OCI-LY3 (cell line): ENCODE data around the gene AFAP1.

Experiments used
- H2AFZ ChIP-seq: fragments of 200-600, 300-600 bp; shearing (Covaris generic); 2 replicates; pipeline ENCODE4 v1.6.0; 2014; ENCODE audit warnings: antibody characterized with exemption, low read depth, low read length
- H3K27ac ChIP-seq: fragments of 200-600, 300-600 bp; sonication (generic); 2 replicates; pipeline ENCODE4 v1.5.1; 2014; ENCODE audit warnings: mild to moderate bottlenecking, low read length, moderate library complexity, mixed read lengths
- H3K27me3 ChIP-seq: fragments of 200-600, 300-600 bp; sonication (generic); 2 replicates; pipeline ENCODE4 v1.6.1; 2014; ENCODE audit warnings: low read depth, low read length, mixed read lengths
- H3K36me3 ChIP-seq: fragments of 200-600, 300-600 bp; sonication (generic); replicated peaks from 2 replicates; pipeline ENCODE3; 2014; ENCODE audit warnings: low read depth, low read length, mixed read lengths
- H3K4me1 ChIP-seq: fragments of 300-600, 200-600 bp; sonication (generic); 2 replicates; pipeline ENCODE4 v1.6.1; 2014; ENCODE audit warnings: low read length, mixed read lengths
- H3K4me2 ChIP-seq: fragments of 200-600, 300-600 bp; sonication (generic); 2 replicates; pipeline ENCODE4 v1.6.1; 2014; ENCODE audit warnings: low read length, mixed read lengths
- H3K4me3 ChIP-seq: fragments of 300-600, 200-600 bp; sonication (generic); 2 replicates; pipeline ENCODE4 v1.5.1; 2014; ENCODE audit warnings: antibody characterized with exemption, mild to moderate bottlenecking, low read length, moderate library complexity
- H3K79me2 ChIP-seq: fragments of 300-600, 200-600 bp; shearing (Covaris generic); 2 replicates; pipeline ENCODE4 v1.6.1; 2014; ENCODE audit warnings: mild to moderate bottlenecking, low read length, mixed read lengths
- H3K9ac ChIP-seq: fragments of 300-600, 200-600 bp; shearing (Covaris generic); 2 replicates; pipeline ENCODE4 v1.6.0; 2014; ENCODE audit warnings: mild to moderate bottlenecking, low read length, moderate library complexity
- H3K9me3 ChIP-seq: fragments of 200-600, 300-600 bp; shearing (Covaris generic); 2 replicates; pipeline ENCODE4 v1.6.1; 2014; ENCODE audit warnings: low read length, mixed read lengths; ENCODE audit not compliant: insufficient read depth
- H4K20me1 ChIP-seq: fragments of 200-600, 300-600 bp; sonication (generic); 2 replicates; pipeline ENCODE4 v1.6.1; 2016; ENCODE audit warnings: low read length, mixed read lengths; ENCODE audit not compliant: insufficient read depth
- CTCF ChIP-seq: fragments of 200-600, 300-600 bp; sonication (generic); IDR thresholded peaks from 2 replicates; pipeline ENCODE4 v1.5.1; 2014; ENCODE audit warnings: antibody characterized with exemption, low read length, low read depth
- EZH2phosphoT487 ChIP-seq: fragments of 200-600 bp; shearing (Covaris generic); IDR thresholded peaks from 2 replicates; pipeline ENCODE4 v1.6.1; 2018; ENCODE audit warnings: antibody characterized with exemption, mixed run types, low read depth

Gene AFAP1

GRCh38 chr4:7902101-7902553 lies 37.5 kb downstream of the AFAP1 start:
- H2AFZ ChIP-seq: no peak overlapping the region
- H3K36me3 ChIP-seq: no peaks in the 10 kb centered on the region
- no peak for TF ChIP-seq CTCF
- no peak for TF ChIP-seq EZH2phosphoT487
- H3K4me3 ChIP-seq: no peak overlapping the region
- H3K27me3 ChIP-seq: peaks cover 26% of the 10 kb centered on the region
- no peak overlapping the region for H3K27ac ChIP-seq
- no peak overlapping the region for H3K4me2 ChIP-seq
- H3K79me2 ChIP-seq: no peaks in the 10 kb centered on the region
- H3K9ac ChIP-seq: no peak overlapping the region
- no peaks in the 10 kb centered on the region for H3K9me3 ChIP-seq
- no peaks in the 10 kb centered on the region for H4K20me1 ChIP-seq
- no peaks in the 10 kb centered on the region for H3K4me1 ChIP-seq

GRCh38 chr4:7901311-7901885 lies 38.3 kb downstream of the AFAP1 start:
- H3K27ac ChIP-seq: no peak overlapping the region
- H2AFZ ChIP-seq: no peak overlapping the region
- H3K4me2 ChIP-seq: no peak overlapping the region
- no peak for TF ChIP-seq EZH2phosphoT487
- no peak for TF ChIP-seq CTCF
- peaks cover 24% of the 10 kb centered on the region for H3K27me3 ChIP-seq
- H3K36me3 ChIP-seq: no peaks in the 10 kb centered on the region
- no peaks in the 10 kb centered on the region for H4K20me1 ChIP-seq
- no peaks in the 10 kb centered on the region for H3K4me1 ChIP-seq
- no peak overlapping the region for H3K9ac ChIP-seq
- no peak overlapping the region for H3K4me3 ChIP-seq
- H3K9me3 ChIP-seq: no peaks in the 10 kb centered on the region
- H3K79me2 ChIP-seq: no peaks in the 10 kb centered on the region

- no peaks in the 10 kb centered on the region for H3K9me3 ChIP-seq
- no peaks in the 10 kb centered on the region for H4K20me1 ChIP-seq
- H2AFZ ChIP-seq: no peak overlapping the region
- H3K36me3 ChIP-seq: no peaks in the 10 kb centered on the region
- no peak overlapping the region for H3K4me2 ChIP-seq
- no peak overlapping the region for H3K9ac ChIP-seq
- no peak for TF ChIP-seq CTCF
- no peak for TF ChIP-seq EZH2phosphoT487
- peaks cover 24% of the 10 kb centered on the region for H3K27me3 ChIP-seq
- no peak overlapping the region for H3K27ac ChIP-seq
- no peaks in the 10 kb centered on the region for H3K79me2 ChIP-seq
- H3K4me3 ChIP-seq: no peak overlapping the region
- no peaks in the 10 kb centered on the region for H3K4me1 ChIP-seq
These were observed 39.2 kb downstream of the AFAP1 start for GRCh38 chr4:7900334-7900909.

- Histone ChIP-seq H3K4me2 (no peak overlapping the region), H2AFZ (no peak overlapping the region)
These were observed 40.3 kb downstream of the AFAP1 start for GRCh38 chr4:7899184-7899869.

More at GRCh38 chr4:7899184-7899869, 40.3 kb downstream of the AFAP1 start:
- no peaks in the 10 kb centered on the region for H4K20me1 ChIP-seq
- no peaks in the 10 kb centered on the region for H3K79me2 ChIP-seq
- H3K4me1 ChIP-seq: no peaks in the 10 kb centered on the region
- TF ChIP-seq EZH2phosphoT487: no peak
- TF ChIP-seq CTCF: no peak
- no peaks in the 10 kb centered on the region for H3K36me3 ChIP-seq
- H3K9me3 ChIP-seq: no peaks in the 10 kb centered on the region
- peaks cover 20% of the 10 kb centered on the region for H3K27me3 ChIP-seq
- H3K4me3 ChIP-seq: no peak overlapping the region
- H3K27ac ChIP-seq: no peak overlapping the region
- H3K9ac ChIP-seq: no peak overlapping the region
